GM18508 (cell line): Measurements from ENCODE around the gene C2CD2L.
"Not testable (repeated sequence)": the region's sequence is repeated elsewhere in the genome, so short reads cannot be mapped to it uniquely, and the experiment has no call there.

ENCODE experiments used
- ATAC-seq: cut with Tn5 transposase; IDR thresholded peaks from one replicate; pipeline ENCODE4 v1.9.1; 2021; ENCODE audit warnings: moderate number of reproducible peaks; ENCODE audit not compliant: insufficient read depth, unreplicated experiment

The C2CD2L gene

DNA sequence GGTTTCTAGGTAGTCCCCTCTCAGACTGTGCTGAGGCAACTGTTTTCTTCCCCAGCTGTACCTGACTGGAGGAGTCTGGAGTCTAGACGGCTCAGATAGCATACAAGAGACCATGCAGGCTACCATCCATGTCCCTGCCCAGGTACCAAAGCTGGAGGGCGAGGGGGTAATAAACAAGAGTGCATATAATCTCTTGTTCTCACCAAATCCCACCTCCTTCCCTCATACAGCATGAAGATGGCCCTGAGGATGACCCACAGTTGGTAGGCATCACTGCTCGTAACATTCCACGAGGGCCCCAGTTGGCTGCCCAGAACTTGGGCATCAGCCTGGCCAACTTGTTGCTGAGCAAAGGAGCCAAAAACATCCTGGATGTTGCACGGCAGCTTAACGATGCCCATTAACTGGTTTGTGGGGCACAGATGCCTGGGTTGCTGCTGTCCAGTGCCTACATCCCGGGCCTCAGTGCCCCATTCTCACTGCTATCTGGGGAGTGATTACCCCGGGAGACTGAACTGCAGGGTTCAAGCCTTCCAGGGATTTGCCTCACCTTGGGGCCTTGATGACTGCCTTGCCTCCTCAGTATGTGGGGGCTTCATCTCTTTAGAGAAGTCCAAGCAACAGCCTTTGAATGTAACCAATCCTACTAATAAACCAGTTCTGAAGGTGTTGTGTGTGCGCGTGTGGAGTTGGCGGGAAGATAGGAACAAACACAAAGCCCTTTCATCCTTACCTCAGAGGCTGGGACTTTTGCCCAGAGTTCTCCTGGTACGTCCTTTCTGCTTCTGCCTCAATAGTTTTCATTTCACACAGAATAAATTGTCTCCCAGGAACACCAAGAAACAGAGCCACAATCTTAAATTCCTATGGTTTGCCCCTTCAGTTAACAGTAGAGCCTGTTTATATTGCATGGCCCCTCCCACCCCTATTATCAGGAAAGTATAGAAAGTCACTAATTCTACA is 14.0 kb upstream of the C2CD2L start:
- no peak for ATAC-seq

DNA sequence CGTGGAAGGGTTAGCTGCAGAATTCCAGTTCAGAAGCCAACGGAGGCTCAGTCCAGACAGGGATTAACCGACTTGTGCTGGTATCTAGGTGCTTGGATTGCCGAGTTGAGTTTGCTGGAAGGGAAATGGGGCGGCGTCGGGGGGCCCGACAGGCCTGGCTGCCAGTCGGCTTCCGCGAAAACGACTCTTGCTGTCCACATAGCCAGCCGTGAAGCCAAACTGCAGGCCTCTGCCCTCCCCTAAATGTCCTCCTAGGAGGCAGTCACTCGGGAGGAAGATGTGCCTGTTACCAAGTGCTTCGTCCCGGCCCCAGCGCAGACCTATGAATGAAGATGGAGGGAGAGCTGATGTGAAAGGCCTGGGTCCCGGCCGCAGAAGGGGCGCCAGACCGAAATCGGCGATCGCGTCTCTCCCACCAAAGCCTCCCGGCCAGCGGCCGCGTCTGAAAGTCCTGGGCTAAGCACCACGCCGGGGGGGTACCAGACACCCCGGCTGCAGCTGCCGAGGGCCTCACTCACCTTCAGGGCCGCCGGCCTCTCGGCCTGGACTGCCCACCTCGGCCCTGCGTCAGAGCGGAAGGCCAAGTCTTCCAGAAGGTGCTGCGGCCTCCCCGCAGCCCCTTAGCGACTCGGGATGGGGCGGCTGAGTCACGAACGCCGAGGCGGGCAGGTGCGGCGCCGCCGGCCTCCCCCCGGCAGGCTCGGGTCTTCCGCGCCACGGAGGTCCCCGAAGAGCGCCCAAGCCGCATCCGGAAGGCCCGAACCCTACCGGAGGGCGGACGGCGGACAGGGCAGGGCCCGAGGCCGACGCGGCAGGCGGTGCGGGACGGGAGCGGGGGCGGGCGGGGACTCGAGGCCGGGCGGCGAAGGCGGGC is 13.0 kb upstream of the C2CD2L start:
- no peak for ATAC-seq

DNA sequence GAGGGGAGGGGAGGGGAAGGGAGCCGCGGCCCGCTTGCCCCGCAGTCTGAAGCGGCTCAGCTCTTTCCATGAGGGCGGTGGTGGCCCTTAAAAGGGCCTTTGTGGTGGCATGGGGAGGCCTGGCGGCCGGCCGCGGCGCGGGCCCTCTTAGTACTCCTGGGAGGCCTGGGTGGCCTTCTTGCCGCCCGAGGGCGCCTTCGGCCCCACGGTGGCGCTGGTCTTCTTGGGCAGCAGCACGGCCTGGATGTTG is 12.4 kb upstream of the C2CD2L start:
- no peak for ATAC-seq

DNA sequence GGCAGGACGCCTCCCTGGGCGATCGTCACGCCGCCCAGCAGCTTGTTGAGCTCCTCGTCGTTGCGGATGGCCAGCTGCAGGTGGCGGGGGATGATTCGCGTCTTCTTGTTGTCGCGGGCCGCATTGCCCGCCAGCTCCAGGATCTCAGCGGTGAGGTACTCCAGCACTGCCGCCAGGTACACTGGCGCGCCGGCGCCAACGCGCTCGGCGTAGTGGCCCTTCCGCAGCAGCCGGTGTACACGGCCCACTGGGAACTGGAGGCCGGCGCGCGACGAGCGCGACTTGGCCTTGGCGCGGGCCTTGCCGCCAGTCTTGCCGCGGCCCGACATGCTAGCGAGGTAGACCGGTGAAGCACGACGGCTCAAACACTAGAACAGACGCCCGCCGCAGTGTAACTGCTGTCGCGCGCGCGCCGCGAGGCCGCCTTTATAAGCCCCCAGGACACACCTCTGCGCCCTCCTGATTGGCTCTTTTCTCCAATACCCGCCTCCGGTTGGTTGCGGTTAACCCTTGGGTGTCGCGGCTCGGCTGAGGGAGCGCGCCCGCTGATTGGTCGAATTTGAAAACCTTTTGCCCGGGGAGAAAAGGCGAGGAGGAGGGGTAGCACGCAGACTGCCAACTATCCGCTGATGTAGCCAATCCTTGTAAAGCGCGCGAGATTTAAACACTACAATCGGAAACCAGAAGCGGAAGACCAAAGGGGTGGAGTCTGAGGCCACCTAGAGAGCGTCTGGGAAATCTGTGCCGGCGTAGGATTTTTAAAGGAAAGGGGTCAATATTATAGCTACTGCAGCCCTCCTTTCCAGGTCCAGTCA is 11.9 kb upstream of the C2CD2L start:
- peak; percentile 68 for ATAC-seq

DNA sequence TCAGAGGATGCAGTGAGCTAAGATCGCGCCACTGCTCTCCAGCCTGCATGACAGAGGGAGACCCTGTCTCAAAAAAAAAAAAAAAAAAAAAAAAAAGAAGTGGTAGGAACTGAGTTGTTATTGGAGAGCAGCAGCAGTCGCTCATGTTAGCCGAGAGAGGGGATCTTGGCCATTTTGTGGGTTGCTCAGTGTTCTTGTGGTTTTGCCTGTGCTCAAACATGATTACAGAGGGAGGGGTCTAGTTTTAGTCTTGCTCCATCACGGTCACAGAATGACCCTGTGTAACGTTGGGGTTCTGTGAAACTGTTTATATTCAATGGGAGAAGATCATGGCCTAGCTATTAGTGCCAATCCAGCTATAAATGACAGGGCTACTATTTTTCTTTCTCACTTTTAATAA is 7.4 kb upstream of the C2CD2L start:
- no peak for ATAC-seq

DNA sequence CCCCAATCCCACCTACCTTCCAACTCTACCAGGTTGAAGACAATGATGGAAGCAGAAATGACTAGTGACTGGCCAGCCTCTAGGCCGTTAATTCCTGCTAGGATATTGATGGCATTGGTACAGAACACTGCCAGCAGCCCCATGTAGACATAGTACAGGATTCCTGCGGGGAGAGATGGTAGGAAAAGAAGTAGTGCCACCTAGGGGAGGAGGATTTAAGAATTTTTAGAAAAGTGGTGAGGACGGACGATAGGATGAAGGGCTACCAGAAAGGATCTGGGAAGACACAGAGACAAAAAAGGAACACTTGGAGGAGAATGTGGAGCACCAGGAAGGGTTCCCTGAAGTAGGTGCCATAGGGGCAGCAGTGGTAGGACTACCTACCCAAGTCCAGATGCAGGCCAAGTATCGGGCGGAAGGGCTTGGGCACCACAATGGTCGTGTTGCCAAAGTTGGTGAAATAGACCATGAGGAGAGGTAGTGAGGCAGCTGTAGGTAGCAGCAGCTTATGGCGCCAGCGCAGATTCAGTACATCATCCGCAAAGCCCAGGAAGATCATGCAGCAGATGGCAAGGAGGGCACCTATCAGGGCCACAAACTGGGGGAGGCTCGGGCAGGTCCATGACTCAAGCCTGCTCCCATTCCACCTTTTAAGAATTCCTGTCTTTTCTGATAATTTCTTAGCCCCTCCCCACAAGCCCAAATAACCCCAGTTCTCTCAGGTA is 6.7 kb upstream of the C2CD2L start:
- no peak for ATAC-seq

DNA sequence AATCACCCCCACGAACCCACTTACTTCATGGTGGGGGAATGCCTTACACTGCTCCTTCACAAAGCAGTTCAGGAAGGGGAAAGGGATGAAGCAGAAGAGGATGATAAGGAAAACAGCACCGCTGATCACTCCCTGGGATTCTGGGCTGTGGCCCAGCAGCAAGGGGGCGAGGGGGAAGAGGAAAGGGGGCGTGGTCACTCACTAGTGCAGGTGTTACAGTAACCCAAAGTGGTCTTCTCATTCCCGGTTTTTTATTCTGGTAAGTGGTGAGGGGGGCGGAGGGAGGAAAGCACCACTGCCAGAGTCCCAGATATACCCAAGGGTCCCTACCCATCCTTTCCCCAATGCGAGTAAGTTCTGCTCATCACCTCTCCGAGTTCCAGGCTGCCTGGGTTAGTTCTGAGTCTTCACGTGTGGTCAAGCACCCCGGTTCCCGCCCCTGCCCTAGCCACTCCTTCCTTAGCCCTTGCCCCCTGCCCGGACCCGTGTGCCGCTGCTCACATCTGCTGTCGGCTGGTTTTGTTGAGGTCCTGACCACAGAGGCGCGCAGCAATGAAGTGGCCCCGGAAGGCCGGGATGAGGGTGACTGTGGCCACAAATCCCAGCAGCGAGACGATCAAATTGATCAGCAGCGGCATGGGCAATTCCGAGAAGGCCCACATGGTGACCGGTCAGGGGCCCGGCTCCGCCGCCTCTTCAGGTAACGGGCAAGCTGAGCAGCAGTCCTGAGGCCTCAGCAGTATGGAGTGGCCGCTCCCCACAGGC is 6.0 kb upstream of the C2CD2L start:
- no peak for ATAC-seq

DNA sequence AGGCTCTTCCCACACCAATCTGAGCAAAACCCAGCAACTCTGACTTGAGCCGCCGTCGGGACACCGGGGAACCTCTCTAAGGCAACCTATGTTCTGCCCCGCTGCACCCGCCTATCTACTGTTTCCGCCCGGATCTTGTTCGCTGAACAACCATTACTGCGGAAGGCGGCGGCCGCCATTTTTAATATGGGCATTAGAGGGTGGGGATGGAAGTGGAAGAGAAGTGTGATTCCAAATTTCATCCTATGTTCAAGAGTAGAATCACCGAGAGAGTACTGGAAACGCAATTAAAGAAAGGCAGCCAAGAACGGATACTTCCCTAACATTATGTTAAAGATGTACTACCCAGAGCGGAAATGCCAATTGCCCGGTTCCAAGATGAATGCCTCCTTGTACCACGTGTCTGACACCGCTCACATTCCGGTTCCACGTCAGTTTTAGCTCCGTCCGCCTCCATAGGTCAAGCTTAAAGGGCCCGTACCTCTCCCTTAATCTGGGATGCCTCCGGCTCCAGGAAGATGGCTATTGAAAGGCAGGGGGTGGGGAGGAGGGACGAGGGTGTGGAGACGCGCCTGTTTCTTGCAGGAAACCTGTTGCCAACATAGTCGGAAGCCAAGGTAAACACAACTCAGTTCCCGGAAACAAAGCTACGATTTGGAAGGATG is 5.3 kb upstream of the C2CD2L start, which contains the start of gene DPAGT1:
Gene DPAGT1 (minus strand): TSS at position 95 of the 665 bp plus-strand sequence. CDS start 198 bp downstream, outside the sequence.
- peak; percentile 63 for ATAC-seq

DNA sequence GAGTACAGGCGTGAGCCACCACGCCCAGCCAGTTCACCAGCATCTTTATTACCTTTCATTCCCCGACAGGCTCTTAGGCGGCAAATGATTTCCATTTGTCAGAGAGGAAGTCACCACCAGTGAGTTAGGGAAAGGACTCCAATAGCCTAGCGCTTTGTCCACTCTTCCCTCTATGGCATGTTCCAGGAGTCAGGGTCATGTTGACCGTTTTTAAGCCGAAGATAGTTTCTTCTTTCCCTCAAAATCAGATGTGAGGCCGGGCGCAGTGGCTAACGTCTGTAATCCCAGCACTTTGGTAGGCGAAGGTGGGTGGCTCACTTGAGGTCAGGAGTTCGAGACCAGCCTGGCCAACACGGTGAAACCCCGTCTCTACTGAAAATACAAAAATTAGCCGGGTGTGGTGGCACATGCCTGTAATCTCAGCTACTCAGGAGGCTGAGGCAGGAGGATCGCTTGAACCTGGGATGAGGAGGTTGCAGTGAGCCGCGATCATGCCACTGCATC is 3.9 kb upstream of the C2CD2L start:
- not testable (repeated sequence) for ATAC-seq

DNA sequence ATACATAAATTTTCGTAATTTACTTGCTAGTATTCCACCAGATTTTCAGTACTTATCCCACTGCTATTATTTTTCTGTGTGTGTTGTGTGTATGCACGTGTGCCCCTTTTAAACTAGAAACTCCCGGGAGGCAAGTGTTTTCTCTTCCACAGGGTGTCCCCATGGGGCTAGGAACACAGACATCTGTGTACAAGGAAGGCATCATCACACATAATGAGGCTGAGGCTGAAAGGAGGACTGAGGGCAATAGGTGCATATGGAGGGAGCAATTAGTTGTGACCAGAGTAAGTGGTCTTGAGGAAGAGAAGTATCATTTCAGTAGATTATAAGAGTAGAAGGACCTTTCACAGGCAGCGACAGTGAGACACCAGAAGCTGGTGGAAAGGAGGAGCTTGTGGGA is 3.4 kb upstream of the C2CD2L start:
- ATAC-seq, result no peak

DNA sequence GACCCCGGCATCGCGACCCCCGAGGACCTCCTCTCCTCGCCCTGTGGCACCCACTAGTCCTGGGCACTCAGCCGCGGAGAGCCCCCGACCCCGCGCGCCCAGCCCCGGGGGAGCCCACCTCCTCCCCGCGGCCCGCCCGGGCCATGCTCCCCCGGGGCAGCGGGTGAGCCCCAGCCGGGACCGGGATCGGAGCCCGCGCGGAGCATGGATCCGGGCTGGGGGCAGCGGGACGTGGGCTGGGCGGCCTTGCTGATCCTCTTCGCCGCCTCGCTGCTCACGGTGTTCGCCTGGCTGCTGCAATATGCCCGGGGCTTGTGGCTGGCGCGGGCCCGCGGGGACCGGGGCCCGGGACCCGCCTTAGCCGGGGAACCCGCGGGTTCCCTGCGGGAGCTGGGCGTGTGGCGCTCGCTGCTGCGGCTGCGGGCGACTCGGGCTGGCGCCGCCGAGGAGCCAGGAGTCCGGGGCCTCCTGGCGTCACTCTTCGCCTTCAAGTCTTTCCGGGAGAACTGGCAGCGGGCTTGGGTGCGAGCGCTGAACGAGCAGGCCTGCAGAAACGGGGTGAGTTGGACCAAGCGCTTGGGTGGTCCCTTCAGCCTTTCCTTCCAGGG is 498 bp downstream of the C2CD2L start:
- ATAC-seq, result no peak

DNA sequence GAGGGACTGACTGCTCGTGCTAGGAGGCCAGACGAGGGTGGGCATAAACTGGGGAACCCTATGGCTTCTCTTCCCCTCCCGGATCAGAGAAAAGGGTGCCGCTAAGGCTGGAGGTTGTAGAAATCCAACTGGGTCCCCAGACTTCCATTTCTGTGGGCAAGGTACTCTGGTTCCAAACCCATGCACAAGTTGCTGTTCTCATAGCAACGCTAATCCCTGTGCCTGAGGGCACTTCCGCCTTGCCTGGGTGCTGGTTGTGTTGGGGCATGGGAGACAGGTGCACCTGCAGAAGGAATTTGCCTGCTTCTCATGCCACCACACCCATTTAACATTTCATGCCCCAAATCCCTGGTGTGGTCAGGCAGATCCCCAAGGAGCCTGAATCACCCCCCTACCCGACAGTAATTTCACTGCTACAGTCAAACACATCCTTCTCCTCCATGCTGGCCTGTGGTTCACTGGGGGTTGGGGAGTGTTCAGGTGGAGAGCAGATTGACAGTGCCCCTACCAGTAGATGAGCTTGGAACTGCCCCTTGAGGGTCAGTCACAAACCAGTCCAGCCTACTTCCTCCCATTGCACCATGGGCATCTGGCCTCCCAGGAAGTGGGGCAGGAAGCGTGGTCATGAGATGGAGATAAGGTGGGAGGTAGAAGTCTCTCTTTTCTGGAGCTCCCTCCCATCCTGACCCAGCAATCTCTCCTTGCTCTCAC is 1.2 kb downstream of the C2CD2L start:
- ATAC-seq, result no peak

DNA sequence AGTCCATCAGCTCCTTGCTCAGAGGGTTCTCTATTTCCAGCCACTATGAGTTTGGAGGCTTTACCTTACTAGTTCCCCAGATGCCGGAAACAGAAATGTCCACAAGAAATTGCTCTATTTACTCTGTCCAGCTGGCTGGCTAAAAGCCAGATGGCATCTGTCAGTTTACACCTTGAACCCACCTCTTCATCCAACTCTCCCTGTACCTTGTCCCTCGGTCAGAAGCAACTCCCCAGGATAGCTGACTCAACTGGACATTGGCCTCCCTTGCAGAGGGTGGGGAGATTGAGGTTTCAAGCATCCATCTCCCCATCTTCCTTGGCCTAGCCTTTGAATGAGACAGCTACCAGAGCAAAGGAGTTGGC is 1.7 kb downstream of the C2CD2L start:
- no peak for ATAC-seq

DNA sequence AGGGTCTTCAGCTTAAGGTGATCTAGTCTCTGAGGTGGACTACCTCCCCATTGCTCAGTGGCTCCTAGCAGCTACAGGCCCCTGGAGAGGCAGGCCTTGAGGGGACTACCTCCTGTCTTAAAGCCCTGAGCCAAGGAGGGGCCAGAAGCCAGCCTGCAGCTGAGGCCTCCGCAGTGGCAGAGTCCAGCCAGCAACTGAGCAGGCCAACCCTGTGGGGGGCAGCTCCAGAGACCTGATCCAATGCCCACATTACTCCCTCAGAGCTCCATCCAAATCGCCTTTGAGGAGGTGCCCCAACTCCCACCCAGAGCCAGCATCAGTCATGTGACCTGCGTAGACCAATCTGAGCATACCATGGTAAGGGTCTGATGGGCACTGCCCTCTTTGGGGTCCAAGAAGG is 2.7 kb downstream of the C2CD2L start:
- ATAC-seq, result no peak

DNA sequence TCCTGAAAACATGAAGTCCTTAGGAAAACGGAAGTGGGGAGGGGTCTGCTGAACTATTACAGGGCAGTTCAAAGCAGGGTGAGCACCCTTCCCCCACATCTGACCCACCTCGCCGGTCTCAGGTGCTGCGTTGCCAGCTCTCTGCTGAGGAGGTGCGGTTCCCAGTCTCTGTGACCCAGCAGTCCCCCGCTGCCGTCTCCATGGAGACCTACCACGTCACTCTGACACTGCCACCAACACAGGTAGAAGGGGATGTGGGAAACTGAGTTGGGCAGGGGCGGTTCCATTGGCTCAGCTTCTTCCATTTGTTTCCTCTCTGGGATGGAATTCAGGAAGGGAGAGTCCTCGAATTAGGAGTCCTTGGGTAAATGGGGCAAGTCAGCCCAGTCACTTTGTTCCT is 3.3 kb downstream of the C2CD2L start:
- no peak for ATAC-seq

DNA sequence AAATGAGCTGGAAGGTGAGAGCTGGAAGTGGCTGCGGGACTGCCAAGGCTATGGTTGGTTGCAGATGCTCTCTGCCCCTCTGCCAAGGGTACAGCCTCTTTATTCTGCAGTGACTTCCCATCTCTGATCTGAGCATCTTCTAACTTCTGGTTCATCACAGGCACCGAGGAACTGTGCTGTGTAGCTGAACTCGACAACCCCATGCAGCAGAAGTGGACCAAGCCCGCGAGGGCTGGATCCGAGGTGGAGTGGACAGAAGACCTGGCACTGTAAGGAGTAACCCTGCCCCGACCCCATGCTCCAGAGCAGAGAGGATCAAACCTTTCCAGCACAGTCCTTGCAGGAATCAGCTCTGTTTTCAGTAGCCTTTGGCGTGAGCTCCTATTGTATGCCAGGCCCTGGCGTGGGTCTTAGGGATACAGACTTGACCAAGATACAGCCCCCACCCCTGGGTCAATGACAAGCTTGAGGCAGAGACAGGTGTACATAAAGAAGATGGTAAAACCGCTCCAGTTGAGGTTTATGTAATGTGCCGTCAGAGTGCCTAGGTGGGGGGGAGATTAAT is 4.3 kb downstream of the C2CD2L start:
- no peak for ATAC-seq

DNA sequence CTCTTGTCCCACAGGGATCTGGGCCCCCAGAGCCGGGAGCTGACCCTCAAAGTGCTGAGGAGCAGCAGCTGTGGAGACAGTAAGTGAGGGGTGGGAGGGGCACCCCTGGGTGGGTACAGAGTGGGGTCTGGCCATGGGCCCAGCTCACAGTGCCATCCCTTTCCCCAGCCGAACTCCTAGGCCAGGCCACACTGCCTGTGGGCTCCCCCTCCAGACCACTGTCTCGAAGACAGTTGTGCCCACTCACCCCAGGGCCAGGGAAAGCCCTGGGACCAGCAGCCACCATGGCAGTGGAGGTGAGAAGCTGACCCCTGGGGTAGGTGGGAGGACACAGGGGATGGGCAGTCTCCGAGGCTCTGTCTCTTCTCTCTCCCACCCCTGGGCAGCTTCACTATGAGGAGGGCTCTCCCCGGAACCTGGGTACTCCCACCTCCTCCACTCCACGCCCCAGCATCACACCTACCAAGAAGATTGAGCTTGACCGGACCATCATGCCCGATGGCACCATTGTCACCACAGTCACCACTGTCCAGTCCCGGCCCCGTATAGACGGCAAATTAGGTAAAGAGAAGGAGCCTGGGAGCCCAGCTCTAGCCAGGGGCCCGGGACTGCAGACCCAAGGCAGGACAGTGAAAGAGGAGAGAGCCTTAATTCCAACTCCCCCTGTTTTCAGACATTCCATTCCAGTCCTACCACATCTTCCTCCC is 5.3 kb downstream of the C2CD2L start:
- ATAC-seq, result no peak
